ENCODE results near the gene FEM1A.
"Not testable (repeated sequence)": the region's sequence is repeated elsewhere in the genome, so short reads cannot be mapped to it uniquely, and the experiment has no call there.

DNA sequence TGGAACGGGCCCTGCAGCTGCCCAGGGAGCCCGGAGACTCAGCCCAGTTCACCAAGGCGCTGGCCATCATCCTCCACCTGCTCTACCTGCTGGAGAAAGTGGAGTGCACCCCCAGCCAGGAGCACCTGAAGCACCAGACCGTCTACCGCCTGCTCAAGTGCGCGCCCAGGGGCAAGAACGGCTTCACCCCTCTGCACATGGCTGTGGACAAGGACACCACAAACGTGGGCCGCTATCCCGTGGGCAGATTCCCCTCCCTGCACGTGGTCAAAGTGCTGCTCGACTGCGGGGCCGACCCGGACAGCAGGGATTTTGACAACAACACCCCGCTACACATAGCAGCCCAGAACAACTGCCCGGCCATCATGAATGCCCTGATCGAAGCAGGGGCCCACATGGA is 1.7 kb downstream of the FEM1A start:
- TF ChIP-seq, protein P1, sequence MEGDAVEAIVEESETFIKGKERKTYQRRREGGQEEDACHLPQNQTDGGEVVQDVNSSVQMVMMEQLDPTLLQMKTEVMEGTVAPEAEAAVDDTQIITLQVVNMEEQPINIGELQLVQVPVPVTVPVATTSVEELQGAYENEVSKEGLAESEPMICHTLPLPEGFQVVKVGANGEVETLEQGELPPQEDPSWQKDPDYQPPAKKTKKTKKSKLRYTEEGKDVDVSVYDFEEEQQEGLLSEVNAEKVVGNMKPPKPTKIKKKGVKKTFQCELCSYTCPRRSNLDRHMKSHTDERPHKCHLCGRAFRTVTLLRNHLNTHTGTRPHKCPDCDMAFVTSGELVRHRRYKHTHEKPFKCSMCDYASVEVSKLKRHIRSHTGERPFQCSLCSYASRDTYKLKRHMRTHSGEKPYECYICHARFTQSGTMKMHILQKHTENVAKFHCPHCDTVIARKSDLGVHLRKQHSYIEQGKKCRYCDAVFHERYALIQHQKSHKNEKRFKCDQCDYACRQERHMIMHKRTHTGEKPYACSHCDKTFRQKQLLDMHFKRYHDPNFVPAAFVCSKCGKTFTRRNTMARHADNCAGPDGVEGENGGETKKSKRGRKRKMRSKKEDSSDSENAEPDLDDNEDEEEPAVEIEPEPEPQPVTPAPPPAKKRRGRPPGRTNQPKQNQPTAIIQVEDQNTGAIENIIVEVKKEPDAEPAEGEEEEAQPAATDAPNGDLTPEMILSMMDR (IDR thresholded peaks at IDR 0.05): not testable (repeated sequence)
- not testable (repeated sequence) for TF ChIP-seq POLR2A (IDR thresholded peaks at IDR 0.05)
